ENCODE results near the gene WDFY2.

- TF ChIP-seq CTCF (IDR thresholded peaks at IDR 0.05; ENCODE audit: insufficient read depth, low read depth, low read length) (no peak), EZH2 (IDR thresholded peaks at IDR 0.05; ENCODE audit: insufficient read depth, low read length) (no peak)
Measured at GRCh38 chr13:51585696-51586095, 1.4 kb downstream of the WDFY2 start.
